Heart right ventricle (tissue), 16 donors: ENCODE data around the gene DPH2. TPM values are rescaled to one million over a fixed set of nuclear protein-coding genes. Genes with fewer than 3 reads are reported as not detected.

ENCODE experiments used
- ATAC-seq, 8 donors: fragments of 200-7000 bp; cut with Tn5 transposase; one replicate each; pipeline ENCODE4 v1.9.1; 2020; ENCODE audit warnings: mild to moderate bottlenecking in 8 of 8, moderate library complexity in 8 of 8, moderate number of reproducible peaks in 1 of 8
- DNase-seq, 2 donors: peaks; one replicate each; pipeline ENCODE4 v3.0.0-alpha.2; 2020
- H3K27ac ChIP-seq, 10 donors: fragments of 200-600 bp; sonication (generic) in 2 of 10; one replicate each; pipeline versions ENCODE4 v1.5.0 to v1.8.0; 2020 to 2022; ENCODE audit warnings: mild to moderate bottlenecking in 3 of 10
- H3K27me3 ChIP-seq, 7 donors: fragments of 200-600 bp; one replicate each; pipeline ENCODE4 v1.8.0; 2021 to 2022; ENCODE audit warnings: mild to moderate bottlenecking in 2 of 7
- H3K36me3 ChIP-seq, 9 donors: fragments of 200-600 bp; sonication (generic) in 1 of 9; one replicate each; pipeline versions ENCODE4 v1.5.0 to v1.8.0; 2020 to 2022; ENCODE audit warnings: mild to moderate bottlenecking in 2 of 9
- H3K4me1 ChIP-seq, 9 donors: fragments of 200-600 bp; sonication (generic) in 1 of 9; one replicate each; pipeline versions ENCODE4 v1.5.0 to v1.8.0; 2020 to 2022; ENCODE audit warnings: mild to moderate bottlenecking in 4 of 9
- H3K4me3 ChIP-seq, 10 donors: fragments of 200-600 bp; sonication (generic) in 2 of 10; one replicate each; pipeline versions ENCODE4 v1.5.0 to v1.8.0; 2020 to 2022; ENCODE audit warnings: mild to moderate bottlenecking in 7 of 10, moderate library complexity in 2 of 10
- H3K9me3 ChIP-seq, 11 donors: fragments of 200-600 bp in 10 of 11; sonication (generic) in 2 of 11; one replicate each; pipeline versions ENCODE4 v1.5.0 to v1.8.0; 2013 to 2022; ENCODE audit warnings: mild to moderate bottlenecking in 2 of 11, control low read depth in 1 of 11, moderate library complexity in 1 of 11
- WGBS, 2 donors: extraction: QIAGEN DNeasy Blood & Tissue Kit; methylation state at CpG; one replicate each; pipeline ENCODE4 v1.1.7; 2013; ENCODE audit warnings: inconsistent platforms in 1 of 2; 5-methylcytosine and 5-hydroxymethylcytosine counted together
- intact Hi-C, 10 donors: fragments of 100-400 bp; cut with DNase I; formaldehyde crosslinking; loops; one replicate each; pipeline versions ENCODE4 v1.11.1 to v1.14.2; 2022
- polyA plus RNA-seq, 2 donors: library from polyadenylated mRNA; stranded (reverse); fragments of 200-250 nt; gene quantifications; one replicate each; pipeline ENCODE4 v1.2.3, GENCODE V29; 2013
- total RNA-seq, 10 donors: library from RNA; stranded (reverse); fragmentation: NEBNext Ultra II Directional in 3 of 10; extraction: Animal tissue kit (Norgen Biotek cat#: 25700) in 3 of 10; gene quantifications; one replicate each; pipeline versions ENCODE4 v1.2.1 to v1.2.4, GENCODE V29; 2021 to 2023
- TF ChIP-seq, protein P1 (sequence below), 9 donors: fragments of 200-600 bp; sonication (generic) in 2 of 9; IDR thresholded peaks; one replicate each; pipeline versions ENCODE4 v1.5.0 to v1.8.0; 2021 to 2022; ENCODE audit warnings: antibody characterized with exemption in 9 of 9, mild to moderate bottlenecking in 5 of 9, moderate library complexity in 1 of 9
- donor health status: Arrhythmogenic right ventricular cardiomyopathy.
- donor health status: ischemic (EF 13 %, LVEDD 7.1; RV severe dilation, severe dysfunction).
- donor health status: healthy with polysubstance abuse.
- donor health status: DM: no; HTN: yes; CAD: no.
- donor health status: DM: no; HTN: no; CAD: no.
- donor health status: ischemic (EF 25% LVEDD 6.9; RV normal size, moderate dysfunction).
- donor health status: ischemic (EF 25% LVEDD 5.7; RV mildly dilated, moderate dysfunction).
- donor health status: healthy.
- donor health status: DM: yes; HTN: yes; CAD: no.
- donor health status: Ischemic cardiomyopathy.
- donor health status: ischemic (EF 35%, LVEDD 5.7; RV mildly dilated, moderate dysfunction).
- donor health status: nonischemic (EF 11% LVEDD 7.7; RV severe dilation, severe dysfunction).
- donor health status: DM: yes; HTN: yes; CAD: no.
- donor health status: PGD.
- donor health status: ischemic (EF 29% LVEDD 5.4; RV normal size, mild dysfunction).
- donor health status: nonischemic (EF 23%, LVEDD 6.1; RV moderate dilation, normal function).

Gene DPH2
- total and polyA plus RNA-seq, 12 donors, result 9.4 to 33.7 (median 14.3) TPM

DNA sequence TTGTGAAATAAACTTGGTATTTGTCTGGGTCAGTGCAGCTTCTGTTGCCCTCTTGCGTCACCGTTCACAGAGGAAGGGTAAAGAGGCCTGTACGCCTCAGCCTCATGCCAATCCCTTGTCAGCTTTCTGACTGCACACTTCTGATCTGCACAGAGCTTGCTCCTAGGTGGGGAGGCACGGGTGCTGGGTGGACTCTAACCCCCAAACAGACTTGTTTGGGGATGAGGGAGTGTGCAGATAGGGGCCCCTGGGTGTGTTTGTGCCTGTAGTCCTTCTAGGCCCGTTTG lies 8.4 kb downstream of the DPH2 start:
- H3K4me3 ChIP-seq, result peak overlapping the region in 6 of 10 donors; percentile 57 to 81 (median 62)
- ATAC-seq, result no peak
- DNase-seq, result no peak
- intact Hi-C loops, result no loop called here
- TF ChIP-seq, protein P1, sequence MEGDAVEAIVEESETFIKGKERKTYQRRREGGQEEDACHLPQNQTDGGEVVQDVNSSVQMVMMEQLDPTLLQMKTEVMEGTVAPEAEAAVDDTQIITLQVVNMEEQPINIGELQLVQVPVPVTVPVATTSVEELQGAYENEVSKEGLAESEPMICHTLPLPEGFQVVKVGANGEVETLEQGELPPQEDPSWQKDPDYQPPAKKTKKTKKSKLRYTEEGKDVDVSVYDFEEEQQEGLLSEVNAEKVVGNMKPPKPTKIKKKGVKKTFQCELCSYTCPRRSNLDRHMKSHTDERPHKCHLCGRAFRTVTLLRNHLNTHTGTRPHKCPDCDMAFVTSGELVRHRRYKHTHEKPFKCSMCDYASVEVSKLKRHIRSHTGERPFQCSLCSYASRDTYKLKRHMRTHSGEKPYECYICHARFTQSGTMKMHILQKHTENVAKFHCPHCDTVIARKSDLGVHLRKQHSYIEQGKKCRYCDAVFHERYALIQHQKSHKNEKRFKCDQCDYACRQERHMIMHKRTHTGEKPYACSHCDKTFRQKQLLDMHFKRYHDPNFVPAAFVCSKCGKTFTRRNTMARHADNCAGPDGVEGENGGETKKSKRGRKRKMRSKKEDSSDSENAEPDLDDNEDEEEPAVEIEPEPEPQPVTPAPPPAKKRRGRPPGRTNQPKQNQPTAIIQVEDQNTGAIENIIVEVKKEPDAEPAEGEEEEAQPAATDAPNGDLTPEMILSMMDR (IDR thresholded peaks at IDR 0.05), result no peak
- H3K27me3 ChIP-seq, result no peaks in the 10 kb centered on the region
- peak overlapping the region in 3 of 10 donors; percentile 26 to 56 (median 35) for H3K27ac ChIP-seq
- H3K36me3 ChIP-seq, result peaks cover 0 to 34% (median 18%) of the 10 kb centered on the region in 9 donors
- 71 to 72% methylated on average over 5 of the region's 5 CpGs for WGBS, 2 donors
- no peaks in the 10 kb centered on the region for H3K9me3 ChIP-seq
- peaks cover 7 to 59% (median 51%) of the 10 kb centered on the region in 9 donors for H3K4me1 ChIP-seq

DNA sequence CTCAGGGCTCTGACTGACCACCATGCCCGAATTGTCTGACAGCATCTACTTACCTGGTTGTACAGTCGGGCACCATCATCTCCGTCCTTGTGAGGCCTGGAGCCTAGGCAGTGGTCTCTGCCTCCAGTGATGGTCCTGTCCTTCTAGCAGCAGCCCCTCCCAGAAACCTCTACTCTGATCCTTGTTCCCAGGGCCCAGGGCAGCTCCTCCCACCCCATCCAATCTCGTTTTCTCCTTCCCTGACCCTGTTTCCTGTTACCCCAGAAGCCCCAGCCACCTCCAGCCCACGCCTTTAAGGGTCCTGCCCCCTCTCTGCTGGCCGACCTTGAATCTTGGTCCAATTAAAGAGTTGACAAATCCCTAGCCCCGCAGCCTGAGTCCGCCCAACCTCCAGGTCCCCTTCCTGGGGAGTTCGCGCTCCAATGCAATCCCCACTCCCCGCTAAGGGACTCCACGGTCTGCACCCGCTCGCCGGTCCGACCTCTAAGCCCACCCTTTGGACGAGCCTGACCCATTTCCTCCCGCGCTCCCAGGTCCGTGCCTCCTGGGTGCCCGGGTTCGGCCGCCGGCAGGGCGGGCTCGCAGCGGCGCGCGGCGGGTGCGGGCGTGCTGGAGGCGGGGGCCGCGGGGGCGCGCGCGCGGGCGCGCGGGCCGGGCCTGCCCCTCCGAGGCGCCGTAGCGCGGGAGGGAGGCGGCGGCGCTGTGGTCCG lies 8.9 kb downstream of the DPH2 start, which contains the start of gene B4GALT2:
TSS of gene B4GALT2 (plus strand) at position 660 of the 710 bp plus-strand sequence. CDS start 1,951 bp downstream, outside the sequence.
- 6% methylated on average over 49 to 54 of the region's 54 CpGs for WGBS, 2 donors
- intact Hi-C loops, result no loop called here
- Histone ChIP-seq H3K27ac (peak within 1 kb of the TSS in 9 of 10 donors; percentile 52 to 81 (median 73)), H3K27me3 (no peaks in the 10 kb centered on the region), H3K4me3 (peak within 1 kb of the TSS; percentile 53 to 94 (median 79)), H3K4me1 (peaks cover 7 to 58% (median 51%) of the 10 kb centered on the region in 9 donors), H3K9me3 (no peaks in the 10 kb centered on the region), H3K36me3 (peaks cover 0 to 30% (median 18%) of the 10 kb centered on the region in 9 donors)
- TF ChIP-seq, protein P1 (IDR thresholded peaks at IDR 0.05), result no peak
- DNase-seq, result peak in 1 of 2 donors; percentile 55
- peak in 1 of 8 donors; percentile 3 for ATAC-seq

DNA sequence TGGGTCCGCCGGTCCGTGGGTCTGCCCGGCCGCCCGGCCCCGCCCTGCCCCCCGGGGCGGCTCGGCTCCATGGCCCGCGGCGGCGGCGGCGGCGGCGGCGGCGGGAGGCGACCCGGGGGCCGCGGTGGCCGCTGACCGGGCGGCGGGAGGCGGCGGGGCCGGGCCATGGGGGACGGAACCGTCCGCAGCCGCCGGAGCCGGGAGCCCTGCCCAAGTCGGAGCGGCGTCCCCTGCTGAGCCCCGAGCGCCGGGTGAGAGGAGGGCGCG lies 9.4 kb downstream of the DPH2 start:
- Histone ChIP-seq H3K4me1 (peaks cover 7 to 53% (median 46%) of the 10 kb centered on the region in 9 donors), H3K36me3 (peaks cover 0 to 30% (median 18%) of the 10 kb centered on the region in 9 donors), H3K9me3 (no peaks in the 10 kb centered on the region), H3K27ac (peak overlapping the region in 9 of 10 donors; percentile 52 to 81 (median 73)), H3K4me3 (peak overlapping the region; percentile 53 to 94 (median 79)), H3K27me3 (no peaks in the 10 kb centered on the region)
- TF ChIP-seq, protein P1 (IDR thresholded peaks at IDR 0.05), result no peak
- ATAC-seq (no peak), DNase-seq (no peak)
- 0 to 2% methylated on average over 14 to 41 of the region's 45 CpGs for WGBS, 2 donors
- intact Hi-C loops, result no loop called here

DNA sequence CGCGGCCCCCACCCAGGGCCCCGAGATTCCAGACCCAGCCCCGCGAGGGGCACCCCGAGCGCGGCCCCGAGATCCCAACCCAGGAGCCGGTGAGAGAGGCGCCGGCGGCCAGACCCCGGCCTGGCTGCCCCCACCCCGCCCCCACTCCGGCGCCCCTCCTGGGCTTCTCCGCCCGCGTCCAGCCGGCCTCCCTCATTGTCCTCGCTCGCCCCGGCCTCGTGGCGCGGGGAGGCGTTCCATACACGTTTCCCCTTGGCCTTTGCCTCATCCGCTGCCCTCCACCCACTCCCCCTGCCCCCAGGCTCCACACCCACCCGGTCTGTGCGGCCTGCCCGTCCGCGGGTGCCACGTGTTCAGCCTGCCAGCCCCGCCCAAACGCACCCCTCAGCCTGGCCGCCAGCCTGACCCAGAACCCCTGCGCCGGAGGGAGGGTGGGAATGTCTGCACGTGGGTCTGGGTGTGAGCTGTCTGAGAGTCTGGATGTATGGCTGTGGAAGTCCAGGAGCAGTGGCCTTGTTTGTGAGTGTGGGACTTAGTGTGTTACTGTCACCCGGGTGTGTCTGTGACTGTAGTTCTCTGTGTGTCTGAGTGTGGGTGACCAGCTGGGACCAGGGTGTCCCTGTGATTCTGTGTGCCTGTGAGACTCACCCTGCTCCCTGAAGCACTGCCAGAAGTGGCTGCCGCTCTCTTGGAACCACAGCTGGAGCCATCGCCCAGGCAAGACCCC lies 9.9 kb downstream of the DPH2 start:
- H3K27me3 ChIP-seq, result no peaks in the 10 kb centered on the region
- 3 to 4% methylated on average over 26 to 45 of the region's 45 CpGs for WGBS, 2 donors
- DNase-seq (peak; percentile 46 to 48), ATAC-seq (peak in 7 of 8 donors; percentile 6 to 45 (median 26))
- intact Hi-C loops, result no loop called here
- H3K4me1 ChIP-seq, result peaks cover 7 to 51% (median 44%) of the 10 kb centered on the region in 9 donors
- H3K36me3 ChIP-seq, result peaks cover 0 to 30% (median 19%) of the 10 kb centered on the region in 9 donors
- peak overlapping the region; percentile 53 to 94 (median 79) for H3K4me3 ChIP-seq
- H3K9me3 ChIP-seq, result no peaks in the 10 kb centered on the region
- TF ChIP-seq, protein P1 (IDR thresholded peaks at IDR 0.05), result no peak
- H3K27ac ChIP-seq, result peak overlapping the region in 9 of 10 donors; percentile 52 to 81 (median 73)
